SK-N-SH treated with all-trans-retinoic acid at 6 μM for 48 hours (cell line): Measurements from ENCODE around the gene PTPN7.

ENCODE experiments used
- ATAC-seq: fragments of 200-7000 bp; cut with Tn5 transposase; 3 replicates; pipeline ENCODE4 v1.9.1; 2020; ENCODE audit warnings: mild to moderate bottlenecking, moderate library complexity
- ARNTL ChIP-seq: fragments of 450-650 bp; formaldehyde crosslinking; IDR thresholded peaks from 2 replicates; pipeline ENCODE4 v1.5.0; 2020; ENCODE audit warnings: low read depth, mild to moderate bottlenecking, moderate library complexity, borderline replicate concordance
- BACH2 ChIP-seq: fragments of 250-450 bp; sonication (Bioruptor Pico); IDR thresholded peaks from 2 replicates; pipeline ENCODE4 v1.9.0; 2021; ENCODE audit warnings: mild to moderate bottlenecking, borderline replicate concordance
- CSDC2 ChIP-seq: fragments of 250-450 bp; sonication (Bioruptor Pico); IDR thresholded peaks from 2 replicates; pipeline ENCODE4 v1.5.0; 2020; ENCODE audit warnings: mild to moderate bottlenecking, moderate library complexity
- ESRRG ChIP-seq: fragments of 250-450 bp; sonication (Bioruptor Pico); IDR thresholded peaks from 2 replicates; pipeline ENCODE4 v1.6.1; 2021; ENCODE audit warnings: mild to moderate bottlenecking
- GLIS3 ChIP-seq: fragments of 250-450 bp; sonication (Bioruptor Pico); IDR thresholded peaks from 2 replicates; pipeline ENCODE4 v1.5.0; 2020; ENCODE audit warnings: mild to moderate bottlenecking, moderate library complexity
- ISL1 ChIP-seq: fragments of 250-450 bp; sonication (Bioruptor Pico); IDR thresholded peaks from 2 replicates; pipeline ENCODE4 v2.1.2; 2022; ENCODE audit warnings: mild to moderate bottlenecking, moderate library complexity
- OSR1 ChIP-seq: fragments of 250-450 bp; sonication (Bioruptor Pico); IDR thresholded peaks from 2 replicates; pipeline ENCODE4 v1.8.0; 2022; ENCODE audit warnings: moderate library complexity, mild to moderate bottlenecking, inconsistent platforms
- PATZ1 ChIP-seq: fragments of 250-450 bp; sonication (Bioruptor Pico); IDR thresholded peaks from 2 replicates; pipeline ENCODE4 v1.8.0; 2020; ENCODE audit warnings: mild to moderate bottlenecking, moderate library complexity, borderline replicate concordance
- POU6F1 ChIP-seq: fragments of 250-450 bp; sonication (Bioruptor Pico); IDR thresholded peaks from 2 replicates; pipeline ENCODE4 v1.8.0; 2021; ENCODE audit warnings: low read depth, mild to moderate bottlenecking, moderate library complexity, borderline replicate concordance
- PPARA ChIP-seq: fragments of 250-450 bp; sonication (Bioruptor Pico); IDR thresholded peaks from 2 replicates; pipeline ENCODE4 v1.5.0; 2020; ENCODE audit warnings: mild to moderate bottlenecking, borderline replicate concordance
- RARB ChIP-seq: fragments of 250-450 bp; sonication (Bioruptor Pico); IDR thresholded peaks from 2 replicates; pipeline ENCODE4 v1.8.0; 2021; ENCODE audit warnings: mild to moderate bottlenecking, moderate library complexity
- SNAI2 ChIP-seq: fragments of 250-450 bp; sonication (Bioruptor Pico); IDR thresholded peaks from 2 replicates; pipeline ENCODE4 v1.5.0; 2020; ENCODE audit warnings: mild to moderate bottlenecking, moderate library complexity
- TCF4 ChIP-seq: fragments of 250-450 bp; sonication (Bioruptor Pico); IDR thresholded peaks from 2 replicates; pipeline ENCODE4 v1.8.0; 2021; ENCODE audit warnings: mild to moderate bottlenecking, moderate library complexity, borderline replicate concordance
- TOX ChIP-seq: fragments of 250-450 bp; sonication (Bioruptor Pico); IDR thresholded peaks from 2 replicates; pipeline ENCODE4 v1.8.0; 2021; ENCODE audit warnings: mild to moderate bottlenecking, moderate library complexity, borderline replicate concordance
- ZC3H10 ChIP-seq: fragments of 250-450 bp; sonication (Bioruptor Pico); IDR thresholded peaks from 2 replicates; pipeline ENCODE4 v1.5.1; 2021; ENCODE audit warnings: mild to moderate bottlenecking, moderate library complexity
- ZFP3 ChIP-seq: fragments of 250-450 bp; sonication (Bioruptor Pico); IDR thresholded peaks from 2 replicates; pipeline ENCODE4 v1.5.0; 2020; ENCODE audit warnings: mild to moderate bottlenecking, moderate library complexity
- ZFP30 ChIP-seq: fragments of 450-650 bp; formaldehyde crosslinking; IDR thresholded peaks from 2 replicates; pipeline ENCODE4 v1.5.0; 2022; ENCODE audit warnings: mild to moderate bottlenecking, moderate library complexity
- ZNF565 ChIP-seq: fragments of 450-650 bp; formaldehyde crosslinking; conservative IDR thresholded peaks from 2 replicates; pipeline ENCODE4 v1.5.0; 2020; ENCODE audit warnings: low read depth, mild to moderate bottlenecking, moderate library complexity
- ZNF70 ChIP-seq: fragments of 450-650 bp; formaldehyde crosslinking; IDR thresholded peaks from 2 replicates; pipeline ENCODE4 v1.5.0; 2020; ENCODE audit warnings: mild to moderate bottlenecking, moderate library complexity
- ZNF8 ChIP-seq: fragments of 450-650 bp; formaldehyde crosslinking; IDR thresholded peaks from 2 replicates; pipeline ENCODE4 v1.5.0; 2020; ENCODE audit warnings: mild to moderate bottlenecking, moderate library complexity
- TF ChIP-seq, protein P1 (sequence below): fragments of 250-450 bp; sonication (Bioruptor Pico); IDR thresholded peaks from 2 replicates; pipeline ENCODE4 v1.5.0; 2020; ENCODE audit warnings: mild to moderate bottlenecking, moderate library complexity
- TF ChIP-seq, protein P2 (sequence below): fragments of 250-450 bp; sonication (Bioruptor Pico); IDR thresholded peaks from 2 replicates; pipeline ENCODE4 v1.5.1; 2020; ENCODE audit warnings: low read depth, mild to moderate bottlenecking, moderate library complexity
- TF ChIP-seq, protein P3 (sequence below): fragments of 250-450 bp; sonication (Bioruptor Pico); IDR thresholded peaks from 2 replicates; pipeline ENCODE4 v1.5.1; 2021; ENCODE audit warnings: mild to moderate bottlenecking, moderate library complexity

Gene PTPN7

GRCh38 chr1:202189918-202190715 lies 29.7 kb upstream of the PTPN7 start:
- no peak for TF ChIP-seq BACH2 (CRISPR knock-in tag)
- no peak for TF ChIP-seq PPARA
- no peak for TF ChIP-seq RARB (CRISPR knock-in tag)
- TF ChIP-seq ZFP3 (CRISPR knock-in tag) = no peak
- TF ChIP-seq CSDC2 (CRISPR knock-in tag) = no peak
- TF ChIP-seq ZNF70 (CRISPR knock-in tag) = no peak
- no peak for TF ChIP-seq ARNTL
- no peak for TF ChIP-seq GLIS3 (CRISPR knock-in tag)
- no peak for TF ChIP-seq ISL1 (CRISPR knock-in tag)
- no peak for TF ChIP-seq OSR1
- no peak for TF ChIP-seq ZFP30 (CRISPR knock-in tag)
- TF ChIP-seq POU6F1 = no peak
- no peak for TF ChIP-seq PATZ1 (CRISPR knock-in tag)
- no peak for TF ChIP-seq SNAI2 (CRISPR knock-in tag)
- no peak for TF ChIP-seq TOX (CRISPR knock-in tag)
- peak; percentile 51 for ATAC-seq

DNA sequence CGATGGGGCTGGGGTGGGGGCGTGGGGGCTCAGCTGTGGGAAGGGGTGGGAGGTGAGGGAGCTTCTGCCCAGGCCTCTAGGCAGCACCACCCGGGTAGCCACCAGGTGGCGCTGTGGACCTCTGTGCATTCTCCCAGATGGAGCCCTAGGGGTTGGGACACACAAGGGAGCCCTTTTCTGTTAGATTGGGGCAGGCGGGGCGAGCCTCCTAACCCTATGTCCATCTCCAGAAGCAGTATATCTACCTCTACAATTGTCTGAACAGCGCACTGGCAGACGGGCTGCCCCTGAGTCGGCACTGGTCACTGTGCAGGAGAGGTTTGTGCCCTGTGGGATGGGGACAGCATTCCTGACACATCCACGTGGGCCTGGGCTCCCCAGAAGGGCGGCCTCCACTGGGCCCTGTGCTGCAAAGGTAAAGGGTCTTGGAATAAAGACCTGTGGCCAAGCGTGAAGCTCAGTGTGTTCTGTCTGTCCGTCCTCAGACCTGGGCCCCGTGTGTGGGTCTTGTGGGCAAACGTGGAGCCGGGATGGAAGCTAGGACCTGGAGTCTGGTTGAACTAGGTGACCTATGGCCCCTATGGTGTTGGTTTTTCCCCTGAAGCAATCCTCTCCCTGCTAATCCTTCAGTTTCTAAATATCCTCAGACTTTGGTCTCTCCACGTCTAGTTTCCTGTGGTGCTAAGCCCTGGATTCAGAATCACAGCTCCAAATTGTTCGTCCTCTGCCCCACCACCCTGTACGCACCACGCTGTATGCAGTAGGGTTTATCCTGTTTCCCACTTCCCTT lies 28.8 kb upstream of the PTPN7 start:
- peak; percentile 80 for ATAC-seq

More for the DNA sequence above, 28.8 kb upstream of the PTPN7 start:
- TF ChIP-seq, protein P1, sequence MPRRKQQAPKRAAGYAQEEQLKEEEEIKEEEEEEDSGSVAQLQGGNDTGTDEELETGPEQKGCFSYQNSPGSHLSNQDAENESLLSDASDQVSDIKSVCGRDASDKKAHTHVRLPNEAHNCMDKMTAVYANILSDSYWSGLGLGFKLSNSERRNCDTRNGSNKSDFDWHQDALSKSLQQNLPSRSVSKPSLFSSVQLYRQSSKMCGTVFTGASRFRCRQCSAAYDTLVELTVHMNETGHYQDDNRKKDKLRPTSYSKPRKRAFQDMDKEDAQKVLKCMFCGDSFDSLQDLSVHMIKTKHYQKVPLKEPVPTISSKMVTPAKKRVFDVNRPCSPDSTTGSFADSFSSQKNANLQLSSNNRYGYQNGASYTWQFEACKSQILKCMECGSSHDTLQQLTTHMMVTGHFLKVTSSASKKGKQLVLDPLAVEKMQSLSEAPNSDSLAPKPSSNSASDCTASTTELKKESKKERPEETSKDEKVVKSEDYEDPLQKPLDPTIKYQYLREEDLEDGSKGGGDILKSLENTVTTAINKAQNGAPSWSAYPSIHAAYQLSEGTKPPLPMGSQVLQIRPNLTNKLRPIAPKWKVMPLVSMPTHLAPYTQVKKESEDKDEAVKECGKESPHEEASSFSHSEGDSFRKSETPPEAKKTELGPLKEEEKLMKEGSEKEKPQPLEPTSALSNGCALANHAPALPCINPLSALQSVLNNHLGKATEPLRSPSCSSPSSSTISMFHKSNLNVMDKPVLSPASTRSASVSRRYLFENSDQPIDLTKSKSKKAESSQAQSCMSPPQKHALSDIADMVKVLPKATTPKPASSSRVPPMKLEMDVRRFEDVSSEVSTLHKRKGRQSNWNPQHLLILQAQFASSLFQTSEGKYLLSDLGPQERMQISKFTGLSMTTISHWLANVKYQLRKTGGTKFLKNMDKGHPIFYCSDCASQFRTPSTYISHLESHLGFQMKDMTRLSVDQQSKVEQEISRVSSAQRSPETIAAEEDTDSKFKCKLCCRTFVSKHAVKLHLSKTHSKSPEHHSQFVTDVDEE (CRISPR knock-in tag) = no peak
- no peak for TF ChIP-seq ZC3H10 (CRISPR knock-in tag)
- TF ChIP-seq, protein P2, sequence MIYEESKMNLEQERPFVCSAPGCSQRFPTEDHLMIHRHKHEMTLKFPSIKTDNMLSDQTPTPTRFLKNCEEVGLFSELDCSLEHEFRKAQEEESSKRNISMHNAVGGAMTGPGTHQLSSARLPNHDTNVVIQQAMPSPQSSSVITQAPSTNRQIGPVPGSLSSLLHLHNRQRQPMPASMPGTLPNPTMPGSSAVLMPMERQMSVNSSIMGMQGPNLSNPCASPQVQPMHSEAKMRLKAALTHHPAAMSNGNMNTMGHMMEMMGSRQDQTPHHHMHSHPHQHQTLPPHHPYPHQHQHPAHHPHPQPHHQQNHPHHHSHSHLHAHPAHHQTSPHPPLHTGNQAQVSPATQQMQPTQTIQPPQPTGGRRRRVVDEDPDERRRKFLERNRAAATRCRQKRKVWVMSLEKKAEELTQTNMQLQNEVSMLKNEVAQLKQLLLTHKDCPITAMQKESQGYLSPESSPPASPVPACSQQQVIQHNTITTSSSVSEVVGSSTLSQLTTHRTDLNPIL = no peak
- TF ChIP-seq ZNF565 (CRISPR knock-in tag) = no peak
- TF ChIP-seq ZFP3 (CRISPR knock-in tag) = no peak
- no peak for TF ChIP-seq ZNF70 (CRISPR knock-in tag)
- TF ChIP-seq BACH2 (CRISPR knock-in tag) = no peak
- TF ChIP-seq ESRRG (CRISPR knock-in tag) = no peak
- no peak for TF ChIP-seq SNAI2 (CRISPR knock-in tag)
- TF ChIP-seq CSDC2 (CRISPR knock-in tag) = no peak
- TF ChIP-seq, protein P3, sequence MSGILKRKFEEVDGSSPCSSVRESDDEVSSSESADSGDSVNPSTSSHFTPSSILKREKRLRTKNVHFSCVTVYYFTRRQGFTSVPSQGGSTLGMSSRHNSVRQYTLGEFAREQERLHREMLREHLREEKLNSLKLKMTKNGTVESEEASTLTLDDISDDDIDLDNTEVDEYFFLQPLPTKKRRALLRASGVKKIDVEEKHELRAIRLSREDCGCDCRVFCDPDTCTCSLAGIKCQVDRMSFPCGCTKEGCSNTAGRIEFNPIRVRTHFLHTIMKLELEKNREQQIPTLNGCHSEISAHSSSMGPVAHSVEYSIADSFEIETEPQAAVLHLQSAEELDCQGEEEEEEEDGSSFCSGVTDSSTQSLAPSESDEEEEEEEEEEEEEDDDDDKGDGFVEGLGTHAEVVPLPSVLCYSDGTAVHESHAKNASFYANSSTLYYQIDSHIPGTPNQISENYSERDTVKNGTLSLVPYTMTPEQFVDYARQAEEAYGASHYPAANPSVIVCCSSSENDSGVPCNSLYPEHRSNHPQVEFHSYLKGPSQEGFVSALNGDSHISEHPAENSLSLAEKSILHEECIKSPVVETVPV (CRISPR knock-in tag) = no peak
- TF ChIP-seq ARNTL = no peak
- no peak for TF ChIP-seq TOX (CRISPR knock-in tag)
- TF ChIP-seq OSR1 = no peak
- no peak for TF ChIP-seq ISL1 (CRISPR knock-in tag)
- no peak for TF ChIP-seq TCF4 (CRISPR knock-in tag)
- TF ChIP-seq ZNF8 (CRISPR knock-in tag) = no peak
- no peak for TF ChIP-seq RARB (CRISPR knock-in tag)
- TF ChIP-seq, all 23 proteins: peak for 0
